Ishikawa (cell line): ENCODE data around the gene TENT4A.

Experiments
- CEBPB ChIP-seq: IDR thresholded peaks from 2 replicates; pipeline ENCODE4 v1.6.1; 2012
- CREB1 ChIP-seq: IDR thresholded peaks from 2 replicates; pipeline ENCODE4 v1.6.1; 2012; ENCODE audit warnings: low read depth
- EGR1 ChIP-seq: IDR thresholded peaks from 2 replicates; pipeline ENCODE4 v1.6.1; 2012
- EP300 ChIP-seq: IDR thresholded peaks from 2 replicates; pipeline ENCODE4 v1.6.1; 2012; ENCODE audit warnings: borderline replicate concordance
- FOXM1 ChIP-seq: IDR thresholded peaks from 2 replicates; pipeline ENCODE4 v1.6.1; 2012; ENCODE audit warnings: low read depth, borderline replicate concordance
- NFIC ChIP-seq: IDR thresholded peaks from 2 replicates; pipeline ENCODE4 v1.6.1; 2012
- RAD21 ChIP-seq: IDR thresholded peaks from 2 replicates; pipeline ENCODE4 v1.6.1; 2012; ENCODE audit warnings: low read depth
- TAF1 ChIP-seq: IDR thresholded peaks from 2 replicates; pipeline ENCODE4 v1.6.1; 2012; ENCODE audit warnings: low read depth, mild to moderate bottlenecking
- TCF12 ChIP-seq: IDR thresholded peaks from 2 replicates; pipeline ENCODE4 v1.6.1; 2012; ENCODE audit warnings: low read depth
- TEAD4 ChIP-seq: IDR thresholded peaks from 2 replicates; pipeline ENCODE4 v1.6.1; 2012
- YY1 ChIP-seq: IDR thresholded peaks from 2 replicates; pipeline ENCODE4 v1.6.1; 2012; ENCODE audit warnings: low read depth
- ZBTB7A ChIP-seq: IDR thresholded peaks from 2 replicates; pipeline ENCODE4 v1.6.1; 2012; ENCODE audit warnings: low read depth
- TF ChIP-seq, protein P1 (sequence below): IDR thresholded peaks from 2 replicates; pipeline ENCODE4 v1.6.1; 2012
- TF ChIP-seq, protein P2 (sequence below): IDR thresholded peaks from 2 replicates; pipeline ENCODE4 v1.6.1; 2012; ENCODE audit warnings: low read depth, mild to moderate bottlenecking
- TF ChIP-seq, protein P3 (sequence below): IDR thresholded peaks from 2 replicates; pipeline ENCODE4 v1.6.1; 2012

TENT4A gene

DNA sequence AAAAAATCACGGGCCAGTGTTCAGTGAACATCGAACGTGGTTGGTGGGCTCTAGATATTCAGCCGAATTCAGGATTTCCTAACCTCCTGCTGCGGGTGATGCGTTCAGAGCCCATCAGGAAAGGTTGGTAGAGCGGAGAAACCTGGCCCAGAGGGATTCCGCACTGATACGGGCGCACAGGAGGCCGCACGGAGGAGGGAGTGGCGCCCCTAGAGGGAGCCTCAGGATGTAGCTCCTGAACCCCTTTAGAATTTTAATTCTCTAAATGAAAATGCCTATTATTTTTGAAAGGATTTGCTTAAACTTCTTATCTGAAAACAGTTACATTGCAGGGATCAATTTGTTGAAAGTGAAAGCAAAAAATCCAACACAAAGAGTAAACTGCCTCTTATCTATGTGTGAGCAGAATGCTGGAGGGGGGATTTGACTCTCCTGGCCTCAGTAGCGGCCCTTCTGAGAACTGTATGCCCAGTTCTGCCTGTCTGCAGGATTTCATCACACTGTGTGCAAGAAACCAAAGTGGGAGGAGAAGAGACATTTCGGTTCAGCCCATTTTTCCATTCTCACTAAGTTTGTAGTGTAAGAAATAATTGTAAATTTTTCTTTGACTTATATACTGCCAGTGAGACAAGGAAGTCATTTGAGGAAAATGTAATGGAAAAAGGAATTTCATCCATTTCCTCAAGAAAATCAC, 75.9 kb downstream of the TENT4A start:
- no peak for TF ChIP-seq YY1
- TF ChIP-seq ZBTB7A: no peak
- TF ChIP-seq EGR1: no peak
- TF ChIP-seq FOXM1: no peak
- no peak for TF ChIP-seq TCF12
- TF ChIP-seq EP300: no peak
- no peak for TF ChIP-seq TEAD4
- TF ChIP-seq, protein P1, sequence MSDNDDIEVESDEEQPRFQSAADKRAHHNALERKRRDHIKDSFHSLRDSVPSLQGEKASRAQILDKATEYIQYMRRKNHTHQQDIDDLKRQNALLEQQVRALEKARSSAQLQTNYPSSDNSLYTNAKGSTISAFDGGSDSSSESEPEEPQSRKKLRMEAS: no peak
- no peak for TF ChIP-seq RAD21
- TF ChIP-seq TAF1: no peak
- no peak for TF ChIP-seq CEBPB

DNA sequence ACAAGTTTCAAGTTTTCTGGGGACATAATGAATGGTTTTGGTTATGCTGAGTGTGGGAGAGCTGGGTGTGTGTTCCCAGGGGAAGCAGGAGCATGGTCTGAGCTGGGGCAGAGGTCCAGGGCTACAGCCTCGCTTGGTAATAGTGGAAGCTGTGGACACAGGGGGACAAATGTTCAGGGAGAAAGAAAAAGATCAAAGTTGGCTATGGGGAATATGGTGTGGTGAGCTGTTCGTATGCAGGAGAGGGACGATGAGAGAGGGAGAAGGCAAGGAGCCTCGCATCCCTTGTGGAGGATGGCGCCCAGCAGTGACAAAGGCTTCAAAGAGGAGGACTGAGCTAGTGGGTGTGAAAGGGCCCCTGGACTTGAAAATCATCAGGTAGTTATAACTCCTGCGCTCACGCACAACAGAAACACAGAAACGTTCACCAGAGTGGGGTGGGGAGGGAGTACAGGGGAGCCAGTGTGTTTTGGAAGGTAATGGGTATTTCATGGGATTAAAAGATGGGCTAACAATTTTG, 77.2 kb downstream of the TENT4A start:
- TF ChIP-seq TEAD4: no peak
- TF ChIP-seq YY1: no peak
- TF ChIP-seq EP300: no peak
- TF ChIP-seq, protein P2, sequence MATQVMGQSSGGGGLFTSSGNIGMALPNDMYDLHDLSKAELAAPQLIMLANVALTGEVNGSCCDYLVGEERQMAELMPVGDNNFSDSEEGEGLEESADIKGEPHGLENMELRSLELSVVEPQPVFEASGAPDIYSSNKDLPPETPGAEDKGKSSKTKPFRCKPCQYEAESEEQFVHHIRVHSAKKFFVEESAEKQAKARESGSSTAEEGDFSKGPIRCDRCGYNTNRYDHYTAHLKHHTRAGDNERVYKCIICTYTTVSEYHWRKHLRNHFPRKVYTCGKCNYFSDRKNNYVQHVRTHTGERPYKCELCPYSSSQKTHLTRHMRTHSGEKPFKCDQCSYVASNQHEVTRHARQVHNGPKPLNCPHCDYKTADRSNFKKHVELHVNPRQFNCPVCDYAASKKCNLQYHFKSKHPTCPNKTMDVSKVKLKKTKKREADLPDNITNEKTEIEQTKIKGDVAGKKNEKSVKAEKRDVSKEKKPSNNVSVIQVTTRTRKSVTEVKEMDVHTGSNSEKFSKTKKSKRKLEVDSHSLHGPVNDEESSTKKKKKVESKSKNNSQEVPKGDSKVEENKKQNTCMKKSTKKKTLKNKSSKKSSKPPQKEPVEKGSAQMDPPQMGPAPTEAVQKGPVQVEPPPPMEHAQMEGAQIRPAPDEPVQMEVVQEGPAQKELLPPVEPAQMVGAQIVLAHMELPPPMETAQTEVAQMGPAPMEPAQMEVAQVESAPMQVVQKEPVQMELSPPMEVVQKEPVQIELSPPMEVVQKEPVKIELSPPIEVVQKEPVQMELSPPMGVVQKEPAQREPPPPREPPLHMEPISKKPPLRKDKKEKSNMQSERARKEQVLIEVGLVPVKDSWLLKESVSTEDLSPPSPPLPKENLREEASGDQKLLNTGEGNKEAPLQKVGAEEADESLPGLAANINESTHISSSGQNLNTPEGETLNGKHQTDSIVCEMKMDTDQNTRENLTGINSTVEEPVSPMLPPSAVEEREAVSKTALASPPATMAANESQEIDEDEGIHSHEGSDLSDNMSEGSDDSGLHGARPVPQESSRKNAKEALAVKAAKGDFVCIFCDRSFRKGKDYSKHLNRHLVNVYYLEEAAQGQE: no peak
- TF ChIP-seq ZBTB7A: no peak
- no peak for TF ChIP-seq EGR1
- TF ChIP-seq CEBPB: no peak
- TF ChIP-seq NFIC: no peak
- no peak for TF ChIP-seq RAD21
- TF ChIP-seq, protein P1: no peak
- TF ChIP-seq TAF1: no peak
- TF ChIP-seq FOXM1: no peak
- TF ChIP-seq CREB1: no peak
- TF ChIP-seq, protein P3, sequence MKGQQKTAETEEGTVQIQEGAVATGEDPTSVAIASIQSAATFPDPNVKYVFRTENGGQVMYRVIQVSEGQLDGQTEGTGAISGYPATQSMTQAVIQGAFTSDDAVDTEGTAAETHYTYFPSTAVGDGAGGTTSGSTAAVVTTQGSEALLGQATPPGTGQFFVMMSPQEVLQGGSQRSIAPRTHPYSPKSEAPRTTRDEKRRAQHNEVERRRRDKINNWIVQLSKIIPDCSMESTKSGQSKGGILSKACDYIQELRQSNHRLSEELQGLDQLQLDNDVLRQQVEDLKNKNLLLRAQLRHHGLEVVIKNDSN: no peak

DNA sequence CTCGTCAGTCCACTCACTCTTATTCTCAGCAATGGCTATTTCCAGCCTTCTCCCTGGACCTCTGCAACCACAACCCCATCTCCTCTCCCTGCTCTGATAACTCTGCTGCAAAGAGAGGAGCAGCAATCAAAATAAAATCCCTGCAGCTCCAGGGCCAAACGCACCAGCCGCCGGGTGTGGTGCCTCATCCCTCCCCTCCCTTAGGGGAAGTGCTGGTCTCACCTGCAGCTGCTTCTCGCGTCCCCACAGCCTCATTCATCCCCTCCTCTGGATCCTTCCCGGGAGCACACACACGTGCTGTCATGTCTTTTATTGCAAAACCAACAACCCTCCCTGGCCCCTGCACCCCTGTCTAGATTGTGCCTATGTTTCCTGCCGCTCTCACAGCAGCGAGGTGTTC, 77.8 kb downstream of the TENT4A start:
- TF ChIP-seq, protein P3: no peak

DNA sequence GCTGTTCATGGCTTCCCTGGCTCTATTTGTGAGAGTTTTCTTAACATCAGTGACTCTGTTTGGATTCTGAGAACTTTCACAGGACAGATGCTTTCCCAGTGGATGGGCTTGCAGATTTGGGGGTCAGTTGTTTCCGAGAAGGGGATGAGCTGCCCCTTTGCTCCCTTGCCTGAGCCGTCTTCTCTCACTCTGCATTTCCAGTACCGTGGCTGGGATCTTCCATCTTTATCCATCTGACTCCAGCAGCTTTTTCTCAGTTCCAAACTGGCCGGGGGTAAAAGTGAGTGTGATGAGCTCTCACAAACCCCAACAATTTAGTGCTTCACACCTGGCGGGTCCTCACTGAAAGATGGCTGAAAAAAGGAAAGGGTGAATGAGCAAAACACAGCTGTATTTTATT, 79.1 kb downstream of the TENT4A start:
- TF ChIP-seq, protein P3: no peak
- TF ChIP-seq, protein P1: no peak
- TF ChIP-seq CEBPB (no peak), YY1 (no peak), CREB1 (no peak), TCF12 (no peak), RAD21 (no peak), FOXM1 (no peak)

DNA sequence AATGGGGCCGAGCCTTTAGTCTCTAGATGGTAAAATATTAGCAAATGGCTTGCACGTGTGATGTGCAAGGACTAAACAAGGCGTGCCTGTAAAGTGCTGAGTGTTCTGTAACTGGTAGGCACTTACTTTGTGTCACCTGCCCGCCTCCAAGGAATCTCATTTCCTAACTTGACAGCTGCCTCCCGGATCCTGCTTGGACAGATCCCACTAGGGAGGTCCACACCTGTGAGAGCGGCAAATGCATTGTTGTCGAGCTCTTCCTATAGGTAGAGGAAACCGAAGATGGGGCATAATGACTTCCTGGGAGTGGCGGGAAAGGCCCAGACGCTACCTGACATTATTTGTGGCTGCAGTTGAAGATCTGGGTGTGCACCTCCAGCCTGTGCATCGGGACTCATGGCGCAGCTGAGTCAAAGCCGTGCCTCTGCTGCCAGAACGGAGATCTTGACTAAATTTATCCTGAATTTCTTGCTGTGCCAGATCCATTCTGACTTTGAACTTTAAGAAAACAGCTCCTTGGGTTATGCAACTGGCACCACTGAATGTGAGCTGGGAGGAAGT, 79.8 kb downstream of the TENT4A start:
- no peak for TF ChIP-seq EP300
- no peak for TF ChIP-seq TCF12
- no peak for TF ChIP-seq NFIC
- TF ChIP-seq, protein P1: no peak
- TF ChIP-seq CREB1: no peak
- TF ChIP-seq TAF1: no peak
- TF ChIP-seq, protein P2: no peak
- TF ChIP-seq RAD21: no peak
- TF ChIP-seq FOXM1: no peak
- TF ChIP-seq TEAD4: no peak
- TF ChIP-seq EGR1: no peak
- TF ChIP-seq YY1: no peak
- TF ChIP-seq CEBPB: no peak
- TF ChIP-seq, protein P3: no peak
- no peak for TF ChIP-seq ZBTB7A
